GM19324 (cell line): ENCODE data around the gene MLYCD.
"Not testable (repeated sequence)": the region's sequence is repeated elsewhere in the genome, so short reads cannot be mapped to it uniquely, and the experiment has no call there.

ENCODE experiments used
- ATAC-seq: cut with Tn5 transposase; IDR thresholded peaks from one replicate; pipeline ENCODE4 v1.9.1; 2021; ENCODE audit warnings: mild to moderate bottlenecking, moderate library complexity; ENCODE audit not compliant: unreplicated experiment, low FRiP score

MLYCD gene

DNA sequence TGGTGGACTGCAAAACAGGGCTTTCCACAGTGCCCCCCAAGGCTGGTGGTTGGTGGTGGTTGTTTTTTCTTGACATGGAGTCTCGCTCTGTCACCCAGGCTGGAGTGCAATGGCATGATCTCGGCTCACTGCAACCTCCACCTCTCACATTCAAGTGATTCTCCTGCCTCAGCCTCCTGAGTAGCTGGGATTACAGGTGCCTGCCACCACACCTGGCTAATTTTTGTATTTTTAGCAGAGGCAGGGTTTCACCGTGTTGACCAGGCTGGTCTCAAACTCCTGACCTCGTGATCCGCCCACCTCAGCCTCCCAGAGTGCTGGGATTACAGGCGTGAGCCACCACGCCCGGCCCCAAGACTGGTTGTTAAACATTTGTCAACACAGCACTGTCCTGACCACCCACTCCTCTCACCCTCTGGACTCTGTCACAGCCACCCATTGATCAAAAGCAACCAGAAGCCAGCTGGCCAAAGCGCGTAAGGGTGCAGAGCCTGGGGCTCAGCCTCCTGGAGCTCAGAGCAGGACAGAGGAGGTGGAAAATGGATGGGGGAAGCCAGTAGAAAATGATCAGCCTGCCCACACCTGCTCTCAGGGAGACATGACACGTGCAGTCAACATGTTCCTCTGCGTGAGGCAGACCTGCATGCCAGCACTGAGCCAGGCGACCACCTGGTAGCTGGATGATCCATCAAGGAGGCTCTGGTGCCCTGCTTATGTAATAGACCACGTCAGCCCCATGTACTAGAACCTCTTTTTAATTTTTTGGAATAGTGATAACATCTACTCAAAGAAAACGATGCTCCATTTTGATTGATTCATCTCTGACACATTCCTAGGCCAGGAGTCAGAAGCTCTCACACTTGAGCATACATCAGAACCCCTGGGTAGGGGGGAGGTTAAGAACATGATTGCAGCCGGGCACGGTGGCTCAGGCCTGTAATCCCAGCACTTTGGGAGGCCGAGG is 39.3 kb downstream of the MLYCD start:
- no peak for ATAC-seq

DNA sequence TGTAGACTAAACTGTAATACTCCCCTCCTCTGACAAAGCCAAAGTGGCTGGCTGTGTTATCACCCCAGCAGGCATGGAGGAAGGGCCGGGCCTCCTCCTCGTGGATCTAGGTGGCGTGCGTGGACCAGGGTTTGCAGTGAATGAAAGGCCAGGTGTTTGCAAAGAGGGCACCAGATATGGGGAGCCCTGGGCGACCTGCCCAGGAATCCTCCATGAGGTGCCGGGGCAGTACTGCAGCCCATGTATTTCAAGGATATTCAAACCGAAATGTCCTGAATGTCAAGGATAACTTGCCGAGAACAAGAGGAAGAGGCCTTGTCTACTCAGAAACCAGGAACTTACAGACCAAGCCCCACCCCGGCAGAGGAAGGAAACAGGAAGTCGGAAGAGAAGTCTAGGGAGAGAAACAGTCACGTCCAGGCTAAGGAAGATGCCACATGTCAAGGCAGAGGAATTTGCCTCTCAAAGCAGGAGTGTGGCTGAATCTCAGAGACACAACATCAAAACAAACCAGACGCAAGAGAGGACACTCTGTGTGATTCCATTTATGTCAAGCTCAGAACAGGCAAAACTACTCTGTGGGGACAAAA is 40.4 kb downstream of the MLYCD start:
- no peak for ATAC-seq

- ATAC-seq, result no peak
Observed at GRCh38 chr16:83940119-83940518, 41.2 kb downstream of the MLYCD start.

DNA sequence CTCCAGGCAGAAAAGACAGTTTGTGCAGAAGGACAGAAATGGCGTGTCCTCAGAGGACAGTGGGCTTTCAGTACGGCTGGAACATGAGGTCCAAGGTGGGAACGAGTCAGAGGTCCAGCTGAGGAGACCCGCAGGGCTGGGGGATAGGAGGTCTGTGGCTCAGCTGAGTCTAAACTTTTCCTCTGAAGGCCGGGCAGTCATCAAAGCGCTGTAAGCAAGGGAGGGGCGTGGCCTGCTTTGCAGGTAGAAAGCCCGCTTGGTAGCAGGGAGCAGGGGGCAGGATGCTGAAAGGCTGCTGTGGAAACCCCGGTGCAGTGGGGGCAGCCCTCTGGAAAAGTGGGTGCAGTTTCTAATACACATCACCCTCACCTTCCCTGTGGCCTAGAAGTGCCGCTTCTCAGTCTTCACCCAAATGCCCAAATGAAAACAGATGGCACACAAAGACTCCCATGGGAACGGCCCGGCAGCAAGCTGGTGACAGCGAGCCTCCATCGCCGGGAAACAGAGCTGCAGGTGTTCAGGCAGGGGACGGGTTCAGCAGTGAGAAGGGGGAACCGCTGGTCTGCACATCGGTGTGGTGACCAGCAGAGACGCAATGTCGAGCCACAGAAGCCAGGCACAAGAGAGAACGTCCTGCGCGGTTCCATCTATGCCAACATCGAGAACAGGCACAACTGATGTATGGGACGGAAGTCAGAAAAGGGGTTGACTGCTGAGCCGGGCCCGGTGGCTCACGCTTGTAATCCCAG is 41.9 kb downstream of the MLYCD start:
- ATAC-seq, result no peak

GRCh38 chr16:83941546-83941945 is 42.6 kb downstream of the MLYCD start:
- not testable (repeated sequence) for ATAC-seq

GRCh38 chr16:83942074-83942473 is 43.2 kb downstream of the MLYCD start:
- no peak for ATAC-seq

GRCh38 chr16:83942815-83943515 is 44.0 kb downstream of the MLYCD start:
- no peak for ATAC-seq

DNA sequence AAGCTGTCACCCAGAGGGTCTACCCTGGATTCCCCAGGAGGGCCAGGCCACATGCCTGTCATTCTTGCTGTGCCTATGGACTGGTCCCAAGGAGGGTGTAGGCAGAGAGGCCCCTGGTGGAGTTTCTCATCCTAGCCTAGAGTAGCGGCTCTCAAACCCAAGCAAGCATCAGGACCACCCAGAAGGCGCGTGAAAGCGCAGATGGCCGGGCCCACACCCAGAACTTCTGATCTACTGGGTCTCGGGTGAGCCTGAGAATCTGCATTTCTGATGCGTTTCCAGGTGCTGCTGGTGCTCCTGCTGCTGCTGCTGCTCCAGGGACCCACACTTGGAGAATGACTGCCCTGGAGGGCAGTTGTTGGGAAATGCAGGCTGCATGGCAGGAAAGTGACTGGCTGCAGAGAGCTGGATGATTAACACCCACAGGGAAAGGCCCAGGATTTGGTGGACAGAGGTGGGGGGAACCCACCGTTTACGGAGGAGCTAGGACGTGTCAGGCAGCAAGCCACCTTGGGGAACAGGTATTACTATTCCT is 44.7 kb downstream of the MLYCD start:
- no peak for ATAC-seq

GRCh38 chr16:83945587-83945986 is 46.7 kb downstream of the MLYCD start:
- no peak for ATAC-seq

DNA sequence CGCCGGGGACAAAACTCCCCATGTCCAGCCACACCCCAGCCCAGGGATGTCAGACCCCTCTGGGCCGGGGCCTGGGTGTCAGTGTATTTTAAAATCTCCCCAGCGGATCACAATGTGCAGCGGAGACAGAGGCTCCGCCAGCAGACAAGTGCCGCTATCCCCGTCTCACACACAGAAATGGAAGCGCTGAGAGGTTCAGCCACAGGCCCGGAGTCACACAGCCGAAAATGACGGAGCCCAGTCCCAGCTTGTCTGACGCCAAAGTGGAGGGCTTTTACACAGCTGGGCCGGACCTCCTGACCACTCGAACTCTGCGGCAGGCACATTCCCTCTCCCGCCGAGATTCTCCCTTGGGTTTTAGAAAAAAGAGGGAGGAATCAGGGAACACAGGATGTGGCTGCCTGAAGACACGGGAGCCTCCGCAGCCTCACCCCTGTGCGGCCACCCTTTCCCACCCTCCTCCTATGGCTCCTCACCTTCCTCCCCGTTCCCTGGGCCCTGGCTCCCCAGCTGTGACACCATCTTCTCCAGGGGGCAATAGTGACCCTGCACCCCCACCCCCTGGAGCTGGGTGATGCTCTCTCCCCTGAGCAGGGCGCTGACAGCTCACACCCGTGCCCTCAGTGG is 47.4 kb downstream of the MLYCD start:
- no peak for ATAC-seq

DNA sequence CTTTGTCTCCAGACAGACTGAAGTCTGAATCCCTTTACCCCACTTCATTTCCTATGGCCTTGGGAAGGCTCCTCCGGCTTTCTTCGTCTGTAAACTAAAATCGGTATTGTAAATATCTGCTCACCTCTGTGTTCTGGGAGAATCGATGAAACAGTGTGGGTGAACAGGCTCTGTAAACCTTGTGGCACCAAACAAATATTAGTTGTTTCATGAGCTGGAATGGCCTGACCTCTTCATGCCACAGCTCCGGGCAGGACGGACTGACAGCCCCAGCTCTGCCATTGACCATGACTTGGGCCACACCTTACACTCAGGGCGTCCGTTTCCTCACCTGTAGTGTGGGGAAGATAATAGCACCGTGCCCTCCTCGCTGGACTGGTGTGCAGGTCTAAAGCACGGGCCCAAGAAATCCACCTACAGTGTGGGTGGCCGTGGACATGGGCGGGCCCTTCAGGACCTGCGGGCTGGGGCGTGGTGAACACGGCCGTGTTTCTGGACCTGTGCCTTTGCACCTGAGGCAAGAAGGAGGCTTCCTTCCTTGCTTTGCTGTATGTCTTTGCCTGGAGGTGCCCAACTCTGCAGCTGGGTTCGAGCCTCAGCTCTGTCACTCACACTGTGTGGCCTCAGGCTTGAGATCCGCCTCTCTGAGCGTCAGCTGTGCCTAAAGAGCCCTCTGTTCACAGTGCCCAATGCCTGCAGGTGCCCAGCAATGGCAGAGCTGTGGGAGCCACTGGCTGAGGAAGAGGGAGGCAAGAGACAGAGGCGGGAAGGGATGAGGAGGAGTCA is 48.1 kb downstream of the MLYCD start:
- ATAC-seq, result no peak

DNA sequence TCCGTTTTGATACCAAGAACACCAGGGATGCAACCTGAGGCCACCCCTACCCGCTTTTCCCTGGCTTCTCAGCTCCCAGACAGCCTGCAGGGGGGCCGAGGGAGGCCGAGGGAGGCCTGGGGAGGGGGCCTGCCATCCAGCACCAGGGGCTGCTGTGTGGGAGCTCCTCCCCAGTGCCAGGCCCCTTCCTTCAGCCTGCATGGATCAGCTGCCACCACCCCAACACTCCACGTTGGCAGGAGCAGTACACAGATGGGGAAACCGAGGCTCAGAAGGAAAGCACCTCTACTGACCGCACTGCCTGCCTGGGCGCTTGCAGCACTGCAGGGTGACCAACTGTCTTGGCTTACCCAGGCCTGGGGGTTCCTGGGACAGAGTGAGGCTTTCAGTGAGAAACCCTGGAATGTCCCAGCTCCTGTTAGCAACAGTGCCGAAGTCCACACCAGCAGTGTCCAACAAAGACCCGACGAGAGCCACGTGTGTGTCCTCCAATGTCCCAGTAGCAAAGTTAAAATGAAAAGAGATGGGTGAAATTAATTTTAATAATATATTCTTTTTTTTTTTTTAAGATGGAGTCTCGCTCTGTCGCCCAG is 48.8 kb downstream of the MLYCD start:
- no peak for ATAC-seq

DNA sequence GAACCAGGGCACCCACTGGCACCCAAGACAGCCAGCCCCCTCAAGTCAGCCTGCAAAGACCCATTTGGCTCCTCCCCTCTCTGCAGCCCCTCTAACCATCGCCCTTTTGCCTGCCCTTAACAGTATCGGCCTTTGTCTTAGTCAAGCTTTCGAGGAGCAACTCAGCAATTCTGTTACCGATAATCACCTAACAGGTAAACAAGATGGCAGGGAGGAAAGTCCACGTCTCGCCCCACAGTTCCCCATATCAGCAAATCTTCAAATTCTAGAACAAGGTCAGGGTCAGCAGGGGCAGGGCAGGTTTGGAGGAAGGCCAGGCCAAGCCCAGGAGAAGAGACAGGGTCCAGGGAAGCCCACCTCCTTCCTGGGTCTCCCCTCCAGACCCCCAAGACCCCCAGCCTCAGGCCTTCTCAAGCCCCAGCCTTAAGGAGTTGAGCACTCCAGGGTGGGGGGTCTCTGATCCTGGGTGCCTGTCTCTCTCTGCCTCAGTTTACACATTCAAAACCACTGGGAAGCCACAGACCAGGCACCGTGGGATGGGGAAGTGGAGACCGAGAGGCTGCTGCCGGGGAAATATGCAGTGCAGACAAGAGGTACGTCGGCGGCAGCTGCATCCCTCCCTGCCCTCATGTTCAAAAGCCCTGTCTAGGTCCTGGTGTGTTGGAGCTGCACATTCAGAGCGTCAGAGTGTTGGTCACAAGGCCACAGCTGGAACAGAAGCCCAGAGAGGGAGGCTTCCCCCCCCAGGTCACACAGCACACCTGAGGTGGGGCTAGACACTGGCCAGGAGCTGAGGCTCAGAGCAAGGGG is 50.2 kb downstream of the MLYCD start:
- no peak for ATAC-seq

GRCh38 chr16:83949724-83950001 is 50.7 kb downstream of the MLYCD start:
- no peak for ATAC-seq

DNA sequence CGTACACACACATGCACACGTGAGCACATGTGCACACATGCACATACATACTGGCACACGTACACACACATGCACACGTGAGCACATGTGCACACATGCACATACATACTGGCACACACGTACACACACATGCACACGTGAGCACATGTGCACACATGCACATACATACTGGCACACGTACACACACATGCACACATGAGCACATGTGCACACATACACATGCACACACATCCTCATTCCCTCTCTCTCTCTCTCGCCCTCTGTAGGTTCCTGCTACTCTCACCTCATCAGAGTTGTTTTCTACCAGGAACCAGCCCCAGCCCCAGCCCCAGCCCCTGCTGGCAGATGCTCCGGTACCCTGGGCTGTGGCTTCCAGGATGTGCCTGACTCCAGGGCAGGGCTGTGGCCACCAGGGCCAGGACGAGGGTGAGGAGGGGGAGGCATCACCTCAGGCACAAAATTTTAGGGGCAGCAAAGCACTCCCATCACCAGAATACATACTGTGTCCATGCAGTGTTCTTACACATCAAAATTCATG is 52.0 kb downstream of the MLYCD start:
- ATAC-seq, result not testable (repeated sequence)

- ATAC-seq, result no peak
Observed at GRCh38 chr16:83951544-83951943, 52.6 kb downstream of the MLYCD start.

GRCh38 chr16:83952587-83952939 is 53.6 kb downstream of the MLYCD start:
- no peak for ATAC-seq
